K562 (cell line): ENCODE measurements around the gene OXA1L. TPM values are rescaled to one million over a fixed set of nuclear protein-coding genes. Genes with fewer than 3 reads are reported as not detected.
A peak's percentile ranks its signal among the peaks of the same experiment; 100 is the strongest.

ENCODE experiments used
- ATAC-seq: fragments of 200-7000 bp; cut with Tn5 transposase; 3 replicates; pipeline ENCODE4 v1.9.1; 2020; ENCODE audit warnings: moderate library complexity
- BruUV-seq: library from RNA; stranded (reverse); fragments of 400-500 nt; replicated peaks from 2 replicates; lab custom pipeline; 2021; lab: Mats Ljungman, UMichigan
- CTCF ChIA-PET: fragments of 300-600 bp; formaldehyde crosslinking; extraction: SDS; loops from one replicate; lab custom pipeline; 2021; ENCODE audit warnings: low intra/inter-chr PET ratio; lab: Yijun Ruan, JAX
- POLR2A ChIA-PET: fragments of 300-600, 350-650 bp; sonication (Branson Sonifier 250); formaldehyde crosslinking; extraction: SDS; loops from one replicate; lab custom pipeline; 2021; ENCODE audit warnings: antibody characterized with exemption, inconsistent platforms; lab: Yijun Ruan, JAX
- DNase-seq, 4 experiments: peaks; one replicate each; pipeline versions ENCODE4 v3.0.0 to v3.0.0-alpha.2; 2011 to 2018; ENCODE audit warnings: low spot score in 3 of 4, mixed read lengths in 3 of 4; ENCODE audit errors: extremely low read depth in 1 of 4
- FAIRE-seq: peaks from 2 replicates; lab custom pipeline; 2011; peaks lifted over from hg19 to GRCh38; lab: Jason Lieb, UNC
- H2AFZ ChIP-seq: 2 replicates; pipeline ENCODE4 v1.6.0; 2011; ENCODE audit warnings: low read depth, low read length, control low read depth, inconsistent platforms
- H3K27ac ChIP-seq: fragments of 200-600 bp; 3 replicates; pipeline ENCODE4 v1.8.0; 2011; ENCODE audit warnings: low read depth, mild to moderate bottlenecking, control low read depth, inconsistent platforms, low read length, moderate library complexity, mixed read lengths; ENCODE audit errors: extremely low read depth
- H3K27me3 ChIP-seq, 2 experiments: fragments of 300-600 bp in 1 of 2; 2 replicates in 1 of 2; 3 replicates in 1 of 2; pipeline versions ENCODE4 v1.6.0 to v1.8.0; 2011; ENCODE audit warnings: inconsistent platforms in 2 of 2, low read length in 2 of 2, mild to moderate bottlenecking in 1 of 2, mixed read lengths in 1 of 2, moderate library complexity in 1 of 2; ENCODE audit not compliant: control insufficient read depth in 2 of 2, insufficient read depth in 2 of 2
- H3K36me3 ChIP-seq: fragments of 300-600 bp; 3 replicates; pipeline ENCODE4 v1.8.0; 2011; ENCODE audit warnings: mild to moderate bottlenecking, low read length, inconsistent platforms; ENCODE audit not compliant: control insufficient read depth, insufficient read depth
- H3K4me1 ChIP-seq, 2 experiments: fragments of 200-600 bp in 1 of 2; replicated peaks in 1 of 2; 2 replicates in 1 of 2; 3 replicates in 1 of 2; pipeline versions ENCODE4 v1.5.1 to v1.8.0; 2011; ENCODE audit warnings: inconsistent platforms in 2 of 2, low read length in 2 of 2, mild to moderate bottlenecking in 1 of 2, mixed read lengths in 1 of 2, moderate library complexity in 1 of 2; ENCODE audit not compliant: control insufficient read depth in 2 of 2, insufficient read depth in 2 of 2
- H3K4me2 ChIP-seq: 2 replicates; pipeline ENCODE4 v1.6.1; 2011; ENCODE audit warnings: low read length, control low read depth, inconsistent platforms, mixed read lengths; ENCODE audit not compliant: insufficient read depth
- H3K4me3 ChIP-seq: fragments of 200-600 bp; sonication (generic), shearing (Covaris generic); 2 replicates; pipeline ENCODE4 v1.5.1; 2016; ENCODE audit warnings: control low read depth, inconsistent platforms
- H3K79me2 ChIP-seq: fragments of 200-600 bp; 3 replicates; pipeline ENCODE4 v1.8.0; 2011; ENCODE audit warnings: low read length, inconsistent platforms; ENCODE audit not compliant: control insufficient read depth, insufficient read depth
- H3K9ac ChIP-seq, 2 experiments: 2 replicates each; pipeline versions ENCODE4 v1.6.0 to v1.6.1; 2011; ENCODE audit warnings: low read depth in 2 of 2, low read length in 2 of 2, control low read depth in 1 of 2, inconsistent platforms in 1 of 2, mild to moderate bottlenecking in 1 of 2, mixed read lengths in 1 of 2; ENCODE audit not compliant: insufficient read depth in 1 of 2
- H3K9me1 ChIP-seq: one replicate; pipeline ENCODE4 v1.6.0; 2011; ENCODE audit warnings: inconsistent platforms, mild to moderate bottlenecking, low read length, moderate library complexity; ENCODE audit not compliant: control insufficient read depth, insufficient read depth
- H3K9me3 ChIP-seq: replicated peaks from 2 replicates; pipeline ENCODE4 v1.5.1; 2011; ENCODE audit warnings: low read depth, low read length, inconsistent platforms; ENCODE audit not compliant: control insufficient read depth, insufficient read depth
- H4K20me1 ChIP-seq: replicated peaks from 2 replicates; pipeline ENCODE4 v1.6.1; 2011; ENCODE audit warnings: low read length, inconsistent platforms, mixed read lengths; ENCODE audit not compliant: control insufficient read depth, insufficient read depth
- C11orf30 ChIP-seq: fragments of 450-650 bp; IDR thresholded peaks from 2 replicates; pipeline ENCODE4 v1.6.1; 2016; ENCODE audit warnings: low read depth, mild to moderate bottlenecking
- CHD1 ChIP-seq: fragments of 200-600 bp; sonication (generic); IDR thresholded peaks from one replicate; pipeline ENCODE4 v1.6.1; 2012; ENCODE audit warnings: mild to moderate bottlenecking, moderate library complexity, low read length, inconsistent platforms
- MAFG ChIP-seq: fragments of 450-650 bp; conservative IDR thresholded peaks from 2 replicates; pipeline ENCODE4 v1.6.1; 2016; ENCODE audit warnings: missing genetic modification characterization, missing compliant biosample characterization
- MTF1 ChIP-seq: fragments of 250-450 bp; sonication (Bioruptor Pico); IDR thresholded peaks from 2 replicates; pipeline ENCODE4 v1.9.0; 2021; ENCODE audit warnings: moderate library complexity, mild to moderate bottlenecking, inconsistent platforms, borderline replicate concordance
- NUFIP1 ChIP-seq: fragments of 450-650 bp; IDR thresholded peaks from 2 replicates; pipeline ENCODE4 v1.6.1; 2018; ENCODE audit not compliant: partially characterized antibody
- ZNF232 ChIP-seq: sonication (generic); formaldehyde crosslinking; IDR thresholded peaks from 2 replicates; pipeline ENCODE4 v1.8.0; 2022; ENCODE audit warnings: mild to moderate bottlenecking, missing genetic modification reagents
- ZNF263 ChIP-seq: sonication (generic); formaldehyde crosslinking; IDR thresholded peaks from 2 replicates; pipeline ENCODE4 v1.8.0; 2022; ENCODE audit warnings: mild to moderate bottlenecking, missing genetic modification reagents, borderline replicate concordance
- WGBS: fragments of 100-300 bp; shearing (Covaris generic); methylation state at CpG from one replicate; pipeline ENCODE4 v1.1.6; 2016; ENCODE audit warnings: low coverage, mixed read lengths; ENCODE audit not compliant: insufficient coverage; ENCODE audit errors: missing lambda C conversion rate; 5-methylcytosine and 5-hydroxymethylcytosine counted together
- in situ Hi-C: fragments of 300-500 bp; cut with MboI; formaldehyde crosslinking; loops from 4 replicates; pipeline ENCODE4 v1.15.0; 2018; ENCODE audit warnings: inconsistent platforms, mixed read lengths
- intact Hi-C: fragments of 100-400 bp; cut with micrococcal nuclease; formaldehyde crosslinking; loops from 2 replicates; pipeline ENCODE4 v1.14.2; 2022
- polyA plus RNA-seq, 8 experiments: library from polyadenylated mRNA; depleted of rRNA in 4 of 8; stranded (reverse) in 5 of 8; unstranded in 3 of 8; fragments of >200 nt; fragmentation: Nextera tagmentation in 2 of 8; fragmentation: Illumina TruSeq in 1 of 8; extraction: Ambion mirVana in 2 of 8; extraction: Trizol in 1 of 8; gene quantifications; 2 replicates each; pipeline versions ENCODE4 v1.2.1 to v1.2.3, GENCODE V29; 2011 to 2014; ENCODE audit warnings: inconsistent platforms in 1 of 8, missing spikeins in 1 of 8
- total RNA-seq, 7 experiments: library from RNA; depleted of rRNA in 6 of 7; stranded (reverse); fragments of >200 nt in 6 of 7; fragmentation: Illumina TruSeq in 2 of 7; extraction: Trizol in 2 of 7; gene quantifications; 2 replicates each; pipeline versions ENCODE4 v1.2.1 to v1.2.3, GENCODE V29; 2011 to 2021; ENCODE audit warnings: low replicate concordance in 1 of 7

Gene OXA1L
- total and polyA plus RNA-seq, 9 of the 15 experiments (the other 6 are each of a cell fraction or from before 2014, with no cell fraction given) = 100 to 204 (median 145) TPM

DNA sequence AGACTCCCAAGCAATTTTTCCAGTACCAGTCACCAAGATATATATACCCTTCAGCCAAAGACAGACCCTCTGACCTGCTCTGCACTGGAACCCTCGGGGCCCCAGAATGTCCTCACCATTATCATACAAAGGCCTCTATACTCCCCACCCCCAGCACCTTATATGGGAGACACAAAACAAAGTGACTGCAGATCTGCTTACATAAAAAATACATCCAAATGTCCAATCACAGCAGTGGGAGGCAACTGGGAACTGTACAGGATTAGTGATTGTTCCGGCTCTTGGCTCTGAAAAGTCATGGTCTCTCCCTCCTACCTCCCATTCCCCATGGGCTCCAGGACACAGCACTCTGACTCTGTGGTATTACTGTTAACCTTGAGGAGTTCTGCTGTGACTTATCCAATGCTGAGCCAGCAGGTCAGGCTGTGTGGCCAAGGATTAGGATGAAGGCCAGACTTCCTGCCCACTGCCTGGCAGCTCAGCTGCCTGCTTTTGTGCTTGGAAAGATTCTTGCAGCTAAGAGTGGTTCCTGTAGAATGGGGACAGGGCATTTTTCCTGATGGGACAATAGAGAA lies 13.7 kb downstream of the OXA1L start:
- POLR2A ChIA-PET = interaction anchor here (1.8 kb wide), 1 partner anchor 14 kb away, joined by 5 read pairs; no protein-coding TSS in a partner anchor
- DNase-seq = no peak
- H3K9ac ChIP-seq = peak overlapping the region in 1 of 2 experiments; percentile 14; a peak in 1 of 4 replicates
- H3K4me3 ChIP-seq = no peak overlapping the region
- no peaks in the 10 kb centered on the region for H3K27me3 ChIP-seq
- ATAC-seq = no peak; the same call in 2 of the 3 replicates
- H3K4me2 ChIP-seq = no peak overlapping the region
- in situ Hi-C loops = no loop called here
- H4K20me1 ChIP-seq = no peaks in the 10 kb centered on the region
- no peaks in the 10 kb centered on the region for H3K79me2 ChIP-seq
- intact Hi-C loops = no loop called here
- WGBS = 46% methylated on average over 2 of the region's 2 CpGs
- H3K9me3 ChIP-seq = no peaks in the 10 kb centered on the region
- no peak for TF ChIP-seq CHD1
- 0 out of 2 replicates have a peak, but pooled peaks have one; percentile 6 for TF ChIP-seq MAFG
- no peak for TF ChIP-seq MTF1 (CRISPR knock-in tag)
- TF ChIP-seq ZNF232 (CRISPR knock-in tag) = no peak
- TF ChIP-seq C11orf30 = 0 out of 2 replicates have a peak, but pooled peaks have one; percentile 9
- no peak for TF ChIP-seq ZNF263 (CRISPR knock-in tag)
- TF ChIP-seq NUFIP1 = no peak
- H3K9me1 ChIP-seq = no peaks in the 10 kb centered on the region
- H3K4me1 ChIP-seq = peaks cover 0 to 8% of the 10 kb centered on the region in 2 experiments; a peak in 3 of 5 replicates
- no peaks in the 10 kb centered on the region for H3K36me3 ChIP-seq
- H2AFZ ChIP-seq = peak overlapping the region; percentile 68
- no peak overlapping the region for H3K27ac ChIP-seq
- FAIRE-seq = peak; percentile 15
- CTCF ChIA-PET = interaction anchor here (5.5 kb wide), 1 partner anchor 72 kb away, joined by 68 read pairs; no protein-coding TSS in a partner anchor
- BruUV-seq = no TSS peak
